ENCODE results near the gene CENPX. TPM values are rescaled to one million over a fixed set of nuclear protein-coding genes. Genes with fewer than 3 reads are reported as not detected.
"Not testable (repeated sequence)": the region's sequence is repeated elsewhere in the genome, so short reads cannot be mapped to it uniquely, and the experiment has no call there.

Gene CENPX
- total RNA-seq, 1 donor from 2014 or later, result 38.6 TPM

DNA sequence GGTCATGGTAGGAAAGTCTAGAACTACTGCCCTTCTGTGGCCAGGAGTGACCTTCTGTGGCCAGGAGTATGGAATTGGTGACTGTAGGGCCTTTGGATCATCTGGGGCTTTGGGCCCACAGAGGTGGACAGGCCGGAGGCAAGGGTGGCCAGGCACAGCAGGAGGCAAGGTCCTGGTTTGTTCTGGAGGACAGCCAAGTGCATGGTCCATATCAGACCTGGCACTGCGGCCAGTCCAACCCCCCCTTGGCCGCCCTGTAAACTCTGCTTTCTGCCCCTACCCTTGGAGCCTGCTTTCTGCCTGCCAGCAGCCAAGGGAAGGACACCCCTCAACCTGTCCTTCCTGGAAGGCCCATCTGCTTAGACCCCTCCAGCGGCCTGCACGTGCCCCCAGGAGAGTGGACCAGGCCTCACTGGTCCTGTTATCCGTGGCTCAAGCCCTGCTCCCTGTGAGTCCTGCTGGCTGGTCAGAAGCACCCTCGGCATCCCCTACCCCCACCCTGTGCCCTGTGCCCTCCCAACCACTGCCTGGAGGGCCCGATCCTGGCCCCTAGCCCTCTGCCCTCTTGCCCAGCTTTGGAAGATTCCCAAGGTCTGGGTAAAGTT is 17.1 kb upstream of the CENPX start:
- no peak for DNase-seq (ENCODE audit: low read depth in 2 of 2)

DNA sequence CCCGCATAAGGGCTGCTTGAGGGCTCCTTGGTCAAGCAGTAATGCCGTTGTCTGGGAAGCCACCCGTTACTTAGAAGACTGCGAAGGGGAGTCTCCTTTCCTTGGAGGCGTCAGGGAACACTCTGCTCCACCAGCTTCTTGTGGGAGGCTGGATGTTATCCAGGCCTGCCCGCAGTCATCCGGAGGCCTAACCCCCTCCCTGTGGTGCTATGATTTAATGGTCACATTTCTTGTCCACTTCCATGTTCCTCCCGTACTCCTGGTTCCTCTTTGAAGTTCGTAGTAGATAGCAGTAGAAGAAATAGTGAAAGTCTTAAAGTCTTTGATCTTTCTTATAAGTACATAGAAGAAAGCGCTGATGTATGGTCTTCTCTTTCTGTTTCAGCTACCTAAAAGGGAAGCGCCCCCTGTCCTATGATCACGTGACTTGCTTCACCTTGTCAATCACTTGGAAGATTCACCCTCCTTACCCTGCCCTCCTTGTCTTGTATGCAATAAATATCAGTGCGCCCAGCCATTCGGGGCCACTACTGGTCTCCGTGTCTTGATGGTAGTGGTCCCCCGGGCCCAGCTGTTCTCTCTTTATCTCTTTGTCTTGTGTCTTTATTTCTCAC is 16.2 kb upstream of the CENPX start:
- not testable (repeated sequence) for DNase-seq (ENCODE audit: low read depth in 2 of 2)

DNA sequence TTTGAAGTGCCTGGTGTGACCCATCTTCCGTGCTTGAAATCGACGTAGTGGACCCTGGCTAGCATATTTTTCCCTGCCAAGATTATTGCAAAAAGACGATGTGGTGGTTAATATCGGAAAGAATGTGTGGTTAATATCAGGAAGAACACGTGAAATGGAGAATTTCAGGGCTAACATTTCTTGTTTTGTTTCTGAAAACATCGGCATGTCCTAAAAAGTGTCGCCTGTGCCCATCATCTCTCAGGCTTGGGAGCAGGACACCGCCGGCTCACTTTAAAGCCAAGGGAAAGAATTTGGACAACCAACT is 15.2 kb upstream of the CENPX start:
- no peak for DNase-seq (ENCODE audit: low read depth in 2 of 2)

DNA sequence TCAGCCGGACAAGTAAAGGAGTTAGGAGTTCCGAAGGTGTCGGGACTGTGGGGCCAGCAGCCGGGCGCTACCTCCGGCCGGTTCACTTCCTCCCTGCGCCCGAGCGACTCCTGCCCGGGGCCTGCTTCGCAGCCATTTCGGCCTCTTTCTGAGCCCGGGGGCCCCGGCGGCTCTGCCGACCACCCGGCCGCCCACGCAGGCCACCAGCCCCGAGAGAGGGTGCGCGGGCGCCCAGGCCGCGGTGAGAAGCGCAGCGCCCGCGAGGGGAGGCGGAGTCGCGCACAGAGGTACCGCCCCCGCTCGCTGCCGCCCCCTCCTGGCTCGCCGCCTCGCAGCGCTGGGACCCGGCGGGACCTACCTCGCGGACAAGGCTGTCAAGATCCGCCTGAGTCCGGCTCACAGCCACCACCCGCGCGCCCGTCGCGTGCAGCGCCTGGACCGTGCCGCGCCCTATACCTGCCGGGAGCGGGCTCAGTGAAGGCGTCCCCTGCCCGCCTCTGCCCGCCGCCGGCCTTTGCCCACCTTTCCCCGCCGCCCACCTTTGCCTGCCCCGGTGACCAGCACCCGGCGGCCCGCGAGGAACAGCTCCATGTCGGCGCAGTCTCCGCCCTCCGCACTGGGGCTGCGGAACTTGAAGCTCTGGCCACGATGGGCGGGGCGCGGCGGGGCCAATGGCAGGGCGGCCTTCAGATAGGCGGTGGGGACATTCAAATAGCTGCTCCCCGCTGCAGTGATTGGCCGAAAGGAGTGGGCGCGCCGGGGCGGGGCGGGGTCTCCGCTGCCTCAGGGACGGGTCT is 14.6 kb upstream of the CENPX start, which contains the start of gene DCXR:
TSS of gene DCXR (minus strand) at position 606 of the 797 bp plus-strand sequence. CDS start at position 591, 15 bp downstream.
- DNase-seq (ENCODE audit: low read depth in 2 of 2), result peak; percentile 81 to 98

DNA sequence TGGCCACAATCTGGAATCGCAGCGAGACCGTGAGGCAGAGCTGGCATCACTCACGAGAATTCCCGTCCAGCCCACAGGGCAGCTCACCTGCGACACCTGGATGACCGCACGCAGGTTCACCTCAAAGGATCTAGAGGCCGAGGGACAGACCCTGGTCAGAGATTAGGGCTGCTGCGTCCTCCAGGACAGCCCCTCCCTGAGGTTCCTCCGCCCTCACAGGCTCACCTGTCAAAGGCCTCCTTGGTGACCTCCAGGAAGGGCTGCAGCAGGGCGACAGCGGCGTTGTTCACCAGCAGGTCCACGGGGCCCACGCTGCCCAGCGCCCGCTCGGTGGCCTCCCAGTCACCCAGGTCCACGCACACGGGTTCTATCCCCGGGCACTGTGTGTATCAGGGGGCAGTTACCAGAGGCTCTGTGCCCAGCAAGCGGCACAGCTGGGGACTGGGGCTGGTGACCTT is 14.0 kb upstream of the CENPX start:
- DNase-seq (ENCODE audit: low read depth in 2 of 2), result no peak

DNA sequence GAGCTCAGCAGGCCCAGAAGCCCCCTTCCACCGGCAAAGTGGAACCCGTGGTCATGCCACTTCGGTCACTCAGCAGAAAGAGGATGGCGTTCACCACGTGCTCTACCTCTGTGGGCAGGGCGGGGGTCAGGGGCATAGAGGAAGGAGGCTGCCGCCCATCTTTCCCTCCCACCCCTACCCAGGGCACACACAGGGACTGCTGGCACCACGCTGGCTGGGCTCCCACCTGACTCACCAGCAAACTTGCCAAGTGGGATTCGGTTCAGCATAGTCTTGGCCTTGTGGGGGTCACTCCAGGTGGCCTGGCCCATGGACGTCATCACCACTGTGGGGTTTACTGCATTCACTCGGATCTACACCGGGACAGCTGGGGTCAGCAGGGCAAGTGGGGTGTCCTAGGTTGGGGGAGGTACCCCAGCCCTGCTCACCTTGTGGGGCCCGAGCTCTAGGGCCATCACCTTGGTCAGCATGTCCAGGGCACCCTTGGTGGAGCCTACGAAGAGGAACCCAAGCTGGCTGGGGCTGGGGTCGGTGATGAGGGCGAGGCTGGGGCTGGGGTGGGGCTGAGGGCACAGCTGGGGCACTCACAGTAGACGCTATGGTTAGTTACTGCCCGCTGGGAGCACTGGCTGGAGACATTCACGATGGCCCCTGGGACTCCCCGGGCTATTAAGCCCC is 13.4 kb upstream of the CENPX start:
- no peak for DNase-seq (ENCODE audit: low read depth in 2 of 2)

DNA sequence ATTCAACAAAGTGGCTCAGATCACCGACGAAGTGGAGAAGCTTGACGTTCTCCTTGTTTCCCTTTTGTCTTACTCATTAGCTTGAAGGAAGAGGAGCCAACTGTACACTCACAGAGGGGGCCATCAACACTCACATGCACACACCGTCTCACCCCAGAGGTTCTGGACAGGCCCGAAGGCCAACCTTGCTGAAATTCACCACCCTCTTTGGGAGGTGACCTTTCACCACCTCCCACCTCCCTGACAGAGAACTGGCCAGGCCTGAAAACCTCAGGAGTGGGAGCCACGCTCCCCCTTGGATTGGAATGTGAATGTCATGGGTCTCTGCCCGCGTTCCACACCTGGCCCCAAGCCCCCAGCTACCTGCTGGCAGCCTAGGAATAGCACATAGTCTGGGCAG is 12.8 kb upstream of the CENPX start:
- no peak for DNase-seq (ENCODE audit: low read depth in 2 of 2)

DNA sequence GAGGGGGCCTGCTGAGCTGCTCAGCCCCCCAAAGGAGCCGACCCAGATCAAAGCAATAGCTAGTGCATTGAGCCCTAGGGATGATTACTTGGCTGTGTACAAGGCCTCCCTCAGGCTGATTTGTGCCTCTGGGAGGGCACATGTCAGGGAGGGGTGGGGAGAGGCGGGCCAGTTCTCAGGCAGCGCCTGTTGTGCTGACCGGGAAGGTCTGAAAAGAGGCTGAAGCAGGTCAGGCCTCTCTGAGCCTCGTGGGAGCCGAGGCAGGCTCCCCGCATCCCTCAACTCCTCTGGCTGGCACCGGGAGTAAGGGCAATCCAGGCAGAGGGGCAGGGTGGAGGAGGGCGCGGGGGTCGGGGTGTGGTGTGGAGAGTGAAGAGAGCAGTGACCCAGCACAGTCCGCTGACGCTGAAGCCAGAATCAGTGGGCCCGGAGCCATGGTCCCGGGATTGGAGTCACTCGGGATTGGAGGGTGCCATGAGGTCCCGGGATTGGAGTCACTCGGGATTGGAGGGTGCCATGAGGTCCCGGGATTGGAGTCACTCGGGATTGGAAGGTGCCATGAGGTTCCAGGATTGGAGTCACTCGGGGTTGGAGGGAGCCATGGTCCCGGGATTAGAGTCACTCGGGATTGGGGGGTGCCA is 11.8 kb upstream of the CENPX start:
- no peak for DNase-seq (ENCODE audit: low read depth in 2 of 2)

DNA sequence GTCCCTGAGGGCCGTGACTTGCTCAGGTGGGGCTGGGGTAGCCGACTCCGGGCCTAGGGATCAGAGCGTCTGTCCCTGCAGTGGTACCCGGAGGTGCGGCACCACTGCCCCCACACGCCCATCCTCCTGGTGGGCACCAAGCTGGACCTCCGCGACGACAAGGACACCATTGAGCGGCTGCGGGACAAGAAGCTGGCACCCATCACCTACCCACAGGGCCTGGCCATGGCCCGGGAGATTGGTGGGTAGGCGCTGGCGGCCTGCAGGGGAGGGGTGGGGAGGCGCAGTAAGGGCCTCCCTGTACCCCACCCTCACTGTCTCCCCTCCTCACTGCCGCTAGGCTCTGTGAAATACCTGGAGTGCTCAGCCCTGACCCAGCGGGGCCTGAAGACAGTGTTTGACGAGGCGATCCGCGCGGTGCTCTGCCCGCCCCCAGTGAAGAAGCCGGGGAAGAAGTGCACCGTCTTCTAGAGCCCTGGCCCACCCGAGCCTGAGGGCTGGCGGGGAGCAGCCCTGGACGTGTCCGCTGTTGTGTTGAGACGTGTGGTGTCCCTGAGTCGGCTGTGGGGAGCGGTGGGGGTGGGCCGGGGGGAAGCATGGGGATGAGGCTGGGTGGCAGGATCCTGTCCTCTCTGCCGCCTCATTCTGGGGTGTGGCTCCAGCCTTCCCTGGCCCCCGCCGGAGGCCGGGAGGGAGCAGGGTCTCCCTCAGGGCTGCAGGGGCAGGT is 10.8 kb upstream of the CENPX start:
- no peak for DNase-seq (ENCODE audit: low read depth in 2 of 2)

DNA sequence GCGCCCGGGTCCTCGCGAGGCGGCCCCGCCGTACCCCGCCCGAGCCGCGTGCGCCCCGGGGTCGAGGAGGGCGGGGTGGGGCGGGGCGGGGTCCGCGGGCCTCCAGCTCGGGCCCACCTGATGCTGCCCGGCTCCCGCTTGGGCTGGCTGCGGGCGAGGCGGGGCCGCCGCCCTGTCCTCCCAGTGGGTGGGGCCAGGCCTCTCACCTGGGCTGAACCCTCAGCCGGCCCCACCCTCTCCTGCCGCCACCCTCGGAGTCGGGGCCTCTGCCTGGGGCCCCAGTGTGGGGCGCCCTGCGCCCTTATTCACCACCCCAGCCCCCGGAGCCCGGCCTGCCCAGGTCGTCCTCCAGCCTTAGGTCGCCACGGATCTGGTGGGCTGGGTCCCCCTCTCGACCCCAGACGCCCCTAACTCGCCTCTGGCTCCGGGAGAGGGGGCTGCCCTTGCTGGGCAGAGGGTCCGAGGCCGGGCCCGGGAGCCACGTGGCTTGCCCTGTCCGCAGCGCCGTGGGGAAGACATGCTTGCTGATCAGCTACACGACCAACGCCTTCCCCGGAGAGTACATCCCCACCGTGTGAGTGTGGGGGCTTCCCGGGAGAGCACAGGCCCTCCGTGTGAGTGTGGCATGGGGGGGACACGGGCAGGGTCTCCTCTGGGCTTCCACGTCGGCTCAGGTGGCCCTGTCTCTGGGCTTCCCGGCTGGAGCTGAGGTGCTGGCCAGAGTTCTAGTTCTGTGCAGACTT is 9.4 kb upstream of the CENPX start:
- no peak for DNase-seq (ENCODE audit: low read depth in 2 of 2)

DNA sequence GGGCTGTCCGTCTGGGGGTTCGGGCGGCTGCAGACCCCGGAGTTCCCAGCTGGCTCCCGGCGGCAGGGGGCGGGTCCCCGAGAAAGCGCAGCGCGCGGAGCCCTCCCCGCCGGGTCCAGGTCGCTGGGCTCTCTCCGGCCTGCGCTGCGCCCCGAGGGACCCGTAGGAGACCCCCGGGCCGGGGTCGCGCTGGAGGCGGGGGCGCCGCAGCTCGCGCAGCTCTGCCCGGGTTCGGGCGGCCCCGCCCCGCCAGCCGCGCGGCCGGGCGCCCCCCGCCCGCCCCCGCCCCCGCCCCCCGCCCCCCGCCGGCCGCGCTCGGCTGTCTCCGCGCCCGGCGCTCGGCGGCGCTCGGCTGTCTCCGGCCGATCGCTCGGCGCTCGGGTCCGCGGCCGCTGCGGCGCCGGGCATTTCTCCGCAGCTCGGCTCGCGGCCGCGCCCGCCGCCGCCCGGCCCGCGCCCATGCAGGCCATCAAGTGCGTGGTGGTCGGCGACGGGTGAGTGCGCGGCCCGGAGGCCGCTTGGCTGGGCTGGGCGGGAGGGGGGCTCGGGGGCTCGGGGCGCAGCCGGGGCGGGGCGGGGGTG is 8.7 kb upstream of the CENPX start, which contains the start of gene RAC3:
TSS of gene RAC3 (plus strand) at position 376 of the 582 bp plus-strand sequence. CDS start at position 460, 84 bp downstream.
- peak in 1 of 2 donors; percentile 56 for DNase-seq (ENCODE audit: low read depth in 2 of 2)

DNA sequence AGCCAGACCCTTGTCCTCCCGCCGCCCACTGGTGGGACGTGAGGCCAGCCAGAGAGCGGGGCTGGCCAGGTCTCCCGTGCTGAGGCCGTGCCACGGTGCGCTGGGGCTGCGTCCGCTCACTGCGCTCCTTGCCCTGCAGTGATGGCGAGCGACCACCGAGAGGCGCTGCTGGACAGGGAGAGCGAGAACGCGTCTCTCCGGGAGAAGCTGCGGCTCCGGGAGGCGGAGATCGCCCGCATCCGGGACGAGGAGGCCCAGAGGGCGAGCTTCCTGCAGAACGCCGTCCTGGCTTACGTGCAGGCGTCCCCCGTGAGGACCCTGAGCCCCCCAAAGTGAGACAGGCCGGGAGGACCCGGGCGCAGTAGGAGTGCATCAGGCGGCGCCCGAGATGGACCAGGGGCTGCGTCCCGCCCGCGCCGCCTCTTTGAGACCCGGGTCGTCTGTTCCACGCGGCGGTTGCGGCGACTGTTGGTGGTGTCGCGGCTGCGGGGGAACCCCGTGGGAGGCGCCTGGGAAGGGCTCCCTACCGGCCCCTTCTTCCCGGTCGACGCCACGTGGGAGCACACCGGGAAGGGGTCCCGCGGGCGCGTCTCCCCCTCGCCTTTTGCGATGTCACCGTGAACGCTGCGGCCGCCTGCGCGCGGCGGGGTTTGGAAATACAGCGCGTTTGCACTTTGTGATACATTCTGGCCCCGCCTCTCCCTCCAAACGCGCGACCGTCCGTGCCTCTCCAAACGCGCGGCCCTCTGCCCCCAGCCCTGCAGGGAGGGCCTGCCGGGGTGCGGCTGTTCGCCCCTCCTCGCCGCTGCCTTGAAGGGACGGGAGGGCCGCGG is 8.0 kb upstream of the CENPX start:
- DNase-seq (ENCODE audit: low read depth in 2 of 2), result peak; percentile 66 to 87

DNA sequence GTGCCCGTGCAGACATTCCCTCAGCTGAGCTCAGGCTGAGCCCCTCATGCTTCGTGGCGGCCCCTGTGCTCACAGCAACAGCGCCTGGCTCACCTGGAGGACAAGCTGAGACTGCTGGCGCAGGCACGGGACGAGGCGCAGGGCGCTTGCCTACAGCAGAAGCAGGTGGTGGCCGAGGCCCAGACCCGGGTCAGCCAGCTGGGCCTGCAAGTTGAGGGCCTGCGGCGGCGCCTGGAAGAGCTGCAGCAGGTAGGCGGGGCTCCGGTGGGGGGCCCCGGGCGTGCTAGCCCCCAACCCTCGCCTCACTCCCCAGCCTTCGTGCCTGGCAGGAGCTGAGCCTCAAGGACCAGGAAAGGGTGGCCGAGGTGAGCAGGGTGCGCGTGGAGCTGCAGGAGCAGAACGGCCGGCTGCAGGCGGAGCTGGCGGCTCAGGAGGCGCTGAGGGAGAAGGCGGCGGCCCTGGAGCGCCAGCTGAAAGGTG is 7.4 kb upstream of the CENPX start:
- DNase-seq (ENCODE audit: low read depth in 2 of 2), result no peak

DNA sequence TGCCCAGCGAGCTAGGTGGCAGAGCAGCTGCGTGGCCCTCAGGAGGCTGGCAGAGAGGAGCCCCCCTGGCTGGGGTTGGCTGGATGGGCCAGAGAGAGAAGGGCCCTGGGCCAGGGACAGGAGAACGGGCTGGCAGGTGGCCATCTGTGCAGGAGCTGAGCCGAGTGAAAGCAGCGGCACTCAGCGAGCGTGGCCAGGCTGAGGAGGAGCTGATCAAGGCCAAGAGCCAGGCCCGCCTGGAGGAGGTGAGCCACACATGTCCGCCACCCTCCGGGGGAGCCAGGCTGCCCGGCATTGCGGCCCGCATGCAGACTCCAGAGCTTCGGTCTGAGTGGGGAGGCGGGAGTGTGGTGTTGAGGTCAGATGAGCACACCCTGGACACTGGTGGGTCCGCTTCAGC is 6.7 kb upstream of the CENPX start:
- no peak for DNase-seq (ENCODE audit: low read depth in 2 of 2)

DNA sequence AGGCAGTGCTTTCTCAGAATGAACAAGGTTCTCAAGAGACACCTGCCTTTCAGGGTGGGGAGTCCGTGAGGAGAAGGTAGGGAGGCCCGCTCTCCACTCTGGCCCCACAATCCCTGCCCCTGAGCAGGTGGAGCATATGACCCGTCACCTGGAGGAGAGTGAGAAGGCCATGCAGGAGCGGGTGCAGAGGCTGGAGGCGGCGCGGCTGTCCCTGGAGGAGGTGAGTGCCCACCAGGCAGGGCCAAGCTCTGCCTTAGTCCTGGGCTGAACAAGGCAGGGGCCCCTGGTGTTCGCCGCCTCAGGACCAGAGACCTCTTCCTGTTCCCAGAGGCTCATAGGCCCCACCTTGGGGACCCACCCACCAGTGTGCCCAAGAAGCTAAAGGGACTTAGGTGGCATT is 6.3 kb upstream of the CENPX start:
- DNase-seq (ENCODE audit: low read depth in 2 of 2), result no peak

DNA sequence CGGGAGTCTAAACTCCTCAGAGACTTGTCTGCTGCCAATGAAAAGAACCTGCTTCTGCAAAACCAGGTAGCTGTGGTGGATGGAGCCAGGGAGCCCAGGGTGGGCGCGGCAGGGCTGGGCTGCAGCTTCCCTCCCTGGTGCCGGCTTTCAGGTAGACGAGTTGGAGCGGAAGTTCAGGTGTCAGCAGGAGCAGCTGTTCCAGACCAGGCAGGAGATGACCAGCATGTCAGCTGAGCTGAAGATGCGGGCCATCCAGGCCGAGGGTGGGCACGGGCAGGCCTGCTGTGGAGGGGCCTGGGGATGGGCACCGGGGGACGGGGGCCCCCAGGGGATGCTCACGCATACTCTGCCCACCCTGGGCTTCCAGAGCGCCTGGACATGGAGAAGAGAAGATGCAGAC is 5.6 kb upstream of the CENPX start:
- no peak for DNase-seq (ENCODE audit: low read depth in 2 of 2)

DNA sequence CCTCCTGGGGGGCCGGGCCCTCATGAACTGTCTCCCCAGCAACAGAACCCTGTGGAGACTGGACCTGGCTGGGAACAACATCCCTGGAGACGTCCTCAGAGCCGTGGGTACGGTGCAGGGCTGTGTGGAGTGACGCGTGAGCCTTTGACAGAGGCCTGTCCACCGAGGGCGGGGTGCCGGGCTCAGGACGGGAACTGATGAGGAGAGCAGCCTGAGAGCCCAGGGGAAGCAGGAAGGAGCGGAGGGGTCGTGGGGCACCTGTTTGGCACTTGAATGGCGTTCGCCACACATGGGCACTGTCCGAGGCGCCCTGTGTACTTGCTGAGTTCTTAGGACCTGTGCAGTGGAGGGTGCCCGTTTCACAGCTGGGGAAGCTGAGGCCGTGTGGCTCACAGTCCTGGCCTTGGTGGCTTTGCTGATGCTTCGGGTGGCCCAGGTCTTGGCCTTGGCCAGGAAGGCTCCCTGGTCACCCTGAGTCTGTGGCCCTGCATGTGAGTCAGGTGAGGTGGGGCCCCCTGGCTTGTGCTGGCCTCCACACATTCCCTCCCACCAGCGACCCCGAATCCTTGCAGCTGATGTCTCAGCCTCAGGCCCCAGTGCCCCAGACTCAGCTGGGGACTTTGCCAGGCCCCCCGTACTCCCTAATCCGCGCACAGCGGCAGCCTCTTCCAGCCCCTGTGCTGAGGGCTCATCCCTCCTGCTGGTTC is 2.9 kb upstream of the CENPX start:
- DNase-seq (ENCODE audit: low read depth in 2 of 2), result no peak

DNA sequence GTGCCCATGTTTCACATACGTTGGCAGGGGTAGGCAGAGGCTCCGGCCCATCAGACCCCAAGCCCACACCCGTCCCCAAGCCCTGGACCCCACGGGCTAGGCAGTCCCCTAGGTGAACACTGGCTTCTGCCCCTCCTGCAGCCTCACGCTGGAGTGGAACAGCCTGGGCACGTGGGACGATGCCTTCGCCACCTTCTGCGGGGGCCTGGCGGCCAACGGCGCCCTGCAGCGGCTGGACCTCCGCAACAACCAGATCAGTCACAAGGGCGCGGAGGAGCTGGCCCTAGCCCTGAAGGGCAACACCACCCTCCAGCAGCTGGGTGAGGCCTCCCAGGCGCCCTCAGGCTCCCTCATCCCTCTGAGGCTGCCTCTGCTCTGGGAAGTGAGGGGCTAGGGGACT is 2.2 kb upstream of the CENPX start:
- no peak for DNase-seq (ENCODE audit: low read depth in 2 of 2)
